HEK293 (cell line): ENCODE results near the gene LTN1.

Experiments used
- CTCF ChIP-seq: fragments of 450-650 bp; formaldehyde crosslinking; IDR thresholded peaks from 2 replicates; pipeline ENCODE4 v1.5.1; 2016; ENCODE audit warnings: missing biosample characterization, missing genetic modification characterization
- KLF17 ChIP-seq: fragments of 450-650 bp; formaldehyde crosslinking; IDR thresholded peaks from 2 replicates; pipeline ENCODE4 v1.5.1; 2016; ENCODE audit warnings: missing biosample characterization, missing genetic modification characterization
- REST ChIP-seq: fragments of 450-650 bp; formaldehyde crosslinking; IDR thresholded peaks from 2 replicates; pipeline ENCODE4 v1.5.1; 2016; ENCODE audit warnings: missing biosample characterization, missing genetic modification characterization
- SETDB1 ChIP-seq: IDR thresholded peaks from one replicate; pipeline ENCODE4 v1.6.1; 2017; ENCODE audit warnings: mild to moderate bottlenecking, low read length, moderate library complexity, mixed read lengths; ENCODE audit not compliant: insufficient read length
- SP2 ChIP-seq: fragments of 450-650 bp; formaldehyde crosslinking; IDR thresholded peaks from 2 replicates; pipeline ENCODE4 v1.5.1; 2016; ENCODE audit warnings: missing biosample characterization, missing genetic modification characterization
- ZBTB1 ChIP-seq: fragments of 450-650 bp; formaldehyde crosslinking; IDR thresholded peaks from 2 replicates; pipeline ENCODE4 v1.5.1; 2016; ENCODE audit warnings: missing biosample characterization, missing genetic modification characterization
- ZEB2 ChIP-seq: fragments of 450-650 bp; formaldehyde crosslinking; IDR thresholded peaks from 2 replicates; pipeline ENCODE4 v1.5.1; 2016; ENCODE audit warnings: missing biosample characterization, missing genetic modification characterization
- ZFHX2 ChIP-seq: fragments of 450-650 bp; formaldehyde crosslinking; conservative IDR thresholded peaks from 2 replicates; pipeline ENCODE4 v1.5.1; 2016; ENCODE audit warnings: missing biosample characterization, missing genetic modification characterization
- ZFP37 ChIP-seq: fragments of 450-650 bp; formaldehyde crosslinking; IDR thresholded peaks from 2 replicates; pipeline ENCODE4 v1.5.1; 2016; ENCODE audit warnings: missing biosample characterization, missing genetic modification characterization
- ZNF707 ChIP-seq: fragments of 450-650 bp; formaldehyde crosslinking; IDR thresholded peaks from 2 replicates; pipeline ENCODE4 v1.5.1; 2016; ENCODE audit warnings: missing biosample characterization, missing genetic modification characterization

GRCh38 chr21:28904961-28905435 lies 87.7 kb downstream of the LTN1 start:
- TF ChIP-seq CTCF (tag by site-specific recombination) (no peak), KLF17 (tag by site-specific recombination) (no peak), ZFP37 (tag by site-specific recombination) (no peak), ZEB2 (no peak), ZBTB1 (tag by site-specific recombination) (no peak), ZFHX2 (no peak), SP2 (tag by site-specific recombination) (no peak), SETDB1 (no peak), REST (tag by site-specific recombination) (no peak), ZNF707 (tag by site-specific recombination) (no peak)
